GM12864 (cell line): ENCODE data around the gene KSR2.

Source experiments
- DNase-seq: peaks from one replicate; pipeline ENCODE4 v3.0.0-alpha.2; 2011; ENCODE audit warnings: low read depth
- H3K4me3 ChIP-seq: 2 replicates; pipeline ENCODE4 v1.5.1; 2011; ENCODE audit warnings: mild to moderate bottlenecking, low read depth, low read length, control low read depth
- CTCF ChIP-seq: IDR thresholded peaks from 2 replicates; pipeline ENCODE4 v1.5.1; 2011; ENCODE audit warnings: low read depth, mild to moderate bottlenecking, moderate library complexity, low read length, control low read depth, inconsistent platforms; ENCODE audit errors: missing control alignments

KSR2 gene

GRCh38 chr12:117727301-117727700, 241.5 kb downstream of the KSR2 start:
- DNase-seq = no peak
- H3K4me3 ChIP-seq = no peak overlapping the region
- no peak for TF ChIP-seq CTCF

- no peak for DNase-seq
Measured at GRCh38 chr12:117724543-117724942, 244.2 kb downstream of the KSR2 start.

GRCh38 chr12:117718559-117718958, 250.2 kb downstream of the KSR2 start:
- DNase-seq = no peak
- no peak for TF ChIP-seq CTCF
- H3K4me3 ChIP-seq = no peak overlapping the region

More at GRCh38 chr12:117724543-117724942, 244.2 kb downstream of the KSR2 start:
- no peak overlapping the region for H3K4me3 ChIP-seq
- no peak for TF ChIP-seq CTCF

- TF ChIP-seq CTCF = no peak
- DNase-seq = no peak
- no peak overlapping the region for H3K4me3 ChIP-seq
Measured at GRCh38 chr12:117718141-117718540, 250.6 kb downstream of the KSR2 start.

GRCh38 chr12:117714203-117714602, 254.6 kb downstream of the KSR2 start:
- H3K4me3 ChIP-seq = no peak overlapping the region
- no peak for TF ChIP-seq CTCF
- no peak for DNase-seq

- no peak for DNase-seq
- H3K4me3 ChIP-seq = no peak overlapping the region
- no peak for TF ChIP-seq CTCF
Measured at GRCh38 chr12:117710121-117710520, 258.7 kb downstream of the KSR2 start.

- no peak overlapping the region for H3K4me3 ChIP-seq
- TF ChIP-seq CTCF = no peak
- DNase-seq = no peak
Measured at GRCh38 chr12:117707861-117708260, 260.9 kb downstream of the KSR2 start.
